HT1080 (cell line): Measurements from ENCODE around the gene AHDC1. TPM values are rescaled to one million over a fixed set of nuclear protein-coding genes. Genes with fewer than 3 reads are reported as not detected.
"Not testable (repeated sequence)": the region's sequence is repeated elsewhere in the genome, so short reads cannot be mapped to it uniquely, and the experiment has no call there.

Source experiments
- DNase-seq: peaks from one replicate; pipeline ENCODE4 v3.0.0-alpha.2; 2015; ENCODE audit warnings: low read depth
- polyA plus RNA-seq, 2 experiments: library from polyadenylated mRNA; depleted of rRNA; stranded (reverse); fragments of >200 nt; gene quantifications; 2 replicates each; pipeline ENCODE4 v1.2.3, GENCODE V29; 2015
- total RNA-seq: library from RNA; depleted of rRNA; stranded (reverse); fragments of >200 nt; shearing (Covaris generic); gene quantifications from 2 replicates; pipeline ENCODE4 v1.2.3, GENCODE V29; 2014; rRNA removed

The AHDC1 gene, protein sequence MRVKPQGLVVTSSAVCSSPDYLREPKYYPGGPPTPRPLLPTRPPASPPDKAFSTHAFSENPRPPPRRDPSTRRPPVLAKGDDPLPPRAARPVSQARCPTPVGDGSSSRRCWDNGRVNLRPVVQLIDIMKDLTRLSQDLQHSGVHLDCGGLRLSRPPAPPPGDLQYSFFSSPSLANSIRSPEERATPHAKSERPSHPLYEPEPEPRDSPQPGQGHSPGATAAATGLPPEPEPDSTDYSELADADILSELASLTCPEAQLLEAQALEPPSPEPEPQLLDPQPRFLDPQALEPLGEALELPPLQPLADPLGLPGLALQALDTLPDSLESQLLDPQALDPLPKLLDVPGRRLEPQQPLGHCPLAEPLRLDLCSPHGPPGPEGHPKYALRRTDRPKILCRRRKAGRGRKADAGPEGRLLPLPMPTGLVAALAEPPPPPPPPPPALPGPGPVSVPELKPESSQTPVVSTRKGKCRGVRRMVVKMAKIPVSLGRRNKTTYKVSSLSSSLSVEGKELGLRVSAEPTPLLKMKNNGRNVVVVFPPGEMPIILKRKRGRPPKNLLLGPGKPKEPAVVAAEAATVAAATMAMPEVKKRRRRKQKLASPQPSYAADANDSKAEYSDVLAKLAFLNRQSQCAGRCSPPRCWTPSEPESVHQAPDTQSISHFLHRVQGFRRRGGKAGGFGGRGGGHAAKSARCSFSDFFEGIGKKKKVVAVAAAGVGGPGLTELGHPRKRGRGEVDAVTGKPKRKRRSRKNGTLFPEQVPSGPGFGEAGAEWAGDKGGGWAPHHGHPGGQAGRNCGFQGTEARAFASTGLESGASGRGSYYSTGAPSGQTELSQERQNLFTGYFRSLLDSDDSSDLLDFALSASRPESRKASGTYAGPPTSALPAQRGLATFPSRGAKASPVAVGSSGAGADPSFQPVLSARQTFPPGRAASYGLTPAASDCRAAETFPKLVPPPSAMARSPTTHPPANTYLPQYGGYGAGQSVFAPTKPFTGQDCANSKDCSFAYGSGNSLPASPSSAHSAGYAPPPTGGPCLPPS (N-terminal part only)
- 9.4 and 10.3 TPM in 2 replicates for total RNA-seq
- polyA plus RNA-seq (2015; cell fraction: cytosol; rRNA removed) = 10.2 and 11.5 TPM in 2 replicates
- polyA plus RNA-seq (2015; cell fraction: nucleus; rRNA removed) = 17.6 and 24.6 TPM in 2 replicates

DNA sequence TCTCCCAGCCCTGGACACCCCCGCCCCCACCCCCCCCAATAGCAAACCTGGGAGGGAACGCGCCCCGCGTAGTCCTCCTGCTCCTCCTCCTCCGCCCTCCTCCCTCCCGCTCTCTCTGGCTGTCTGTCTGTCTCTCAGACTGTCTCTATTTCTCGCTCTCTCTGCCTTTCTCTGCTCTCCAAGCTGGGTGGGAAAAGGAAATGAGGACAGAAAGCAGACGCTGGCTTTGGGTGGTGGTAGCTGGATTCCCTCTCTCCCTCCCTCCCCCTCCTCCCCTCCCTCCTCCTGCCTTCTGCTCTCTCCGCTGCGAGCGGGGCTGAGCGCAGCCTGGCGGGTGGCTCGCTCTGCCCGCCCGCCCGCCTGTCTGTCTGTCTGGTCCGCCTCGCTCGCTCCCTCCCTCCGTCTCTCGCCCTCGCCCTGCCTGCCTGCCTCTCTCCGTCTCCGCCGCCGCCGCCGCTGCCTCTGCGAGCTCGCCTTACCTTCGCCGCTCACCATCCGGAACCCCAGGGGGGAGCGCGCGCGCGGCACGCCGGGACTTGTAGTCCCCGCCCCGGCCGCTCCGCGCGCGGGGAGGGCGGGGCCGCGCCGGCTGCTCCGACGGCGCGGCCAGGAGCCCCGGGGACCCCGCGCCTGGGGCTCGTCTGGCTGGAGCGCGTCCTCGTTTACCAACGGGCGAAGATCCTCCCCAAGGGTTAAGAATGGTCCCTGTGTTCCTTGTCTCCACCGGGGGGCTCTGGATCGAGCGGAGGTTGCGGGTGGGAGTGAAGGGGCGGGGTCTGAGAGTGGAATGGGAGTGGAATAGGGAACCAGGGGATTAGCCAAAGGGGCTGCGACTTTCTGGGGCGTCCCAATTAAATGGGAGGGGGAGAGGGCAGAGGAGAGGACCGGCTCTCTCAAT lies at the start of gene AHDC1:
TSS of gene AHDC1 (minus strand) at position 464 of the 898 bp plus-strand sequence. CDS start 52,029 bp downstream, outside the sequence.
- peak; percentile 79 for DNase-seq

- no peak for DNase-seq
Measured at GRCh38 chr1:27652111-27652864, 48.3 kb upstream of the AHDC1 start.

- peak; percentile 83 for DNase-seq
Measured at GRCh38 chr1:27650539-27651175, 46.7 kb upstream of the AHDC1 start.

GRCh38 chr1:27650171-27650538 lies 46.2 kb upstream of the AHDC1 start:
- DNase-seq = no peak

DNA sequence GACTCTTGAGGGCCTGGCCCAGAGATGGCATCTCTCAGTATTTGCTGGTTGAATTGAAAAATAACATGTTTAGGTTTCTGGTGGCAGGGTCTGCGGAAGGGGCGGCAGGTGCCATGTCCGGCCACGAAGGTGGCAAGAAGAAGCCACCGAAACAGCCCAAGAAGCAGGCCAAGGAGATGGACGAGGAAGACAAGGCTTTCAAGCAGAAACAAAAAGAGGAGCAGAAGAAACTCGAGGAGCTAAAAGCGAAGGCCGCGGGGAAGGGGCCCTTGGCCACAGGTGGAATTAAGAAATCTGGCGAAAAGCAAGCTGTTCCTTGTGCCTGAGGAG lies 45.3 kb upstream of the AHDC1 start:
- no peak for DNase-seq

DNA sequence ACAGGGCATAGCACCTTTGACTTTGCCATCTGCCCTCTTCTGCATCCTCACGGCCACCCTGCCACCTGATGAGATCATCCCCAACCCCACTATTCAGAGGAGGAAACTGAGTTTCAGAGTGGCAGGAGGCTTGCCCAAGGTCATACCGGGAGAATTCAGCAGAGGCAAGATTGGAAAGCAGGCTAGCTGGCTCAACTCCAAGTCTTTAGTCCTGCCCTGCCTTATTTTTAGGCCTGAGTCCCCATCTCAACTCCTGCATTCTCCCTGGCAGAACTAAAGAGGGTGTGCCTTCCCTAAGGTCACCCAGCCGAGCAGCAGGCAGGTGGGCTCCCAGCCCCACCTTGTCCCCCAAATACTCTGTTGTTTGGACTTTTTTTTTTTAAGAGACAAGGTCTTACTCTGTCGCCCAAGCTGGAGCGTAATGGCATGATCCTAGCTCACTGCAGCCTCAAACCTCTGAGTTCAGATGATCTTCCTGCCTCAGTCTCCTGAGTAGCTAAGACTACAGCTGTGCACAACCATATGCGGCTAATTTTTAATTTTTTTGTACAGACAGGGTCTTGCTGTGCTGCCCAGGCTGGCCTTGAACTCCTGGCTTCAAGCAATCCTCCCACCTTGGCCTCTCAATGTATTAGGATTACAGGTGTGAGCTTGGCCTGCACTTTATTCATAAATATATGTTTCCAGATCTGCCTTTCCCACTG lies 44.8 kb upstream of the AHDC1 start:
- DNase-seq = no peak

GRCh38 chr1:27647328-27647727 lies 43.4 kb upstream of the AHDC1 start:
- no peak for DNase-seq

DNA sequence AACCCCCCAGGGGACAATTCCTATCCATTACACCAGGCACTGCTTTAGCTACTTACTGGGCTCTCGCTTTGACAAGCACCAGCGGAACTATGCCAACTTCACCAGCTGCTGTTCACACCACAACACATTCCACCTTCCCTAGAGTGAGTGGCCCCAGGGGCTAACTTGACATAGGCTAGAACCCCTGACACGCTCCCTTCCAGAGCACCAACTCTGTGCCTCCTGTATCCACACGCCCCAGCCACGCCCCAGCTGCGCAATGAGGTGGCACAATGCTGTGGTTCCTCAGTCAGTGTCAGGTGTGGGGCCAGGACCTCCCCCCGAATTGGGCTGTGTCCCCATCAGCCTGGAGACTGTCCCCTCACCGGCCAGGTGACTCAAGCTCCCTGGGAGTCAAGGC lies 42.7 kb upstream of the AHDC1 start:
- no peak for DNase-seq

GRCh38 chr1:27645071-27645415 lies 41.1 kb upstream of the AHDC1 start:
- DNase-seq = no peak

DNA sequence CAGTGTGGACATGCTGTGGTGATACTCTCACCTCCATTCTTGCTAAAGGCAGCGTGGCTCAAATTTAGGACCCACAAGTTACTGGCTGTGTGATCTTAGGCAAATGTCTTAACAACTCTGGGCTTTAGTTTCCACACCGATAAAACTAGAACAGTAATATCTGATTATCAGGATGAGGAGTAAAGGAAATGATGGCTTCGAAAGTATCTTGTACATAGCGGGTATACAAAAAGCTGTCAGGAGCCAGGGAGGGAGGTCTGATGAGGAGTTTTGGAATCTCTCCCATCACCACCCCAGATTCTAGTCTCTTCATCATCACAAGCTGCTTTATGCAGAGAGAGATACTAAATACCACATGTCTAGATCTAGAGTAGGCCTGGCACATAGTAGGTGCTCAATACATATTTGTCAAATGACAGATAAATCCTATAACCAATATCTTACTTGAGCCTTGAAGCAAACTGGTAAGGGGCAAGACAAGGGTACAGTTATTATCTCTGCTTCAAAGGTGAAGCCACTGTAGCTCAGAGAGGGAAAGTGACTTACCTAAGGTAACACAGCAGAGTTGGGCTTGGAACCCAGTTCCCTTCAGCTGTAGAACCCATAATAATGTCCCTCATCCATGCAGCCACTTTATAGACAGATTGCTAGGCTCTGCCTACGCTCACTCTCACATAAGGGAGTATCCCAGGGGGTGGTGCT lies 40.6 kb upstream of the AHDC1 start:
- DNase-seq = no peak

- no peak for DNase-seq
Measured at GRCh38 chr1:27643600-27644368, 39.8 kb upstream of the AHDC1 start.

- DNase-seq = not testable (repeated sequence)
Measured at GRCh38 chr1:27640514-27640913, 36.6 kb upstream of the AHDC1 start.

DNA sequence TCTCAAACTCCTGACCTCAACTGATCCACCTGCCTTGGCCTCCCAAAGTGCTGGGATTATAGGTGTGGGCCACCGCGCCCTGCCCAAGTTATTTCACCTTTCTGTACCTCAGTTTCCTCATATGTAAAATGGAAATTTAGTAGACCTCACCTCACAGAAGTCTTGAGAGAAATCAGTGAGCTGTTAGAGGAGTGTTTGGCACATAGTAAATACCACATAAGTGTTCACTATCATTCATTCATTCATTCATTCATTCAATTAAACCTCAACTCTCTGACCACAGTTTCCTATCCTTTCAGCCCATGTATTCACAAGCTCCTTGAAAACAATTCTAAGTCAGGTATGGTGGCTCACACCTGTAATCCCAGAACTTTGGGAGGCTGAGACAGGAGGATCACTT lies 34.9 kb upstream of the AHDC1 start:
- DNase-seq = no peak

DNA sequence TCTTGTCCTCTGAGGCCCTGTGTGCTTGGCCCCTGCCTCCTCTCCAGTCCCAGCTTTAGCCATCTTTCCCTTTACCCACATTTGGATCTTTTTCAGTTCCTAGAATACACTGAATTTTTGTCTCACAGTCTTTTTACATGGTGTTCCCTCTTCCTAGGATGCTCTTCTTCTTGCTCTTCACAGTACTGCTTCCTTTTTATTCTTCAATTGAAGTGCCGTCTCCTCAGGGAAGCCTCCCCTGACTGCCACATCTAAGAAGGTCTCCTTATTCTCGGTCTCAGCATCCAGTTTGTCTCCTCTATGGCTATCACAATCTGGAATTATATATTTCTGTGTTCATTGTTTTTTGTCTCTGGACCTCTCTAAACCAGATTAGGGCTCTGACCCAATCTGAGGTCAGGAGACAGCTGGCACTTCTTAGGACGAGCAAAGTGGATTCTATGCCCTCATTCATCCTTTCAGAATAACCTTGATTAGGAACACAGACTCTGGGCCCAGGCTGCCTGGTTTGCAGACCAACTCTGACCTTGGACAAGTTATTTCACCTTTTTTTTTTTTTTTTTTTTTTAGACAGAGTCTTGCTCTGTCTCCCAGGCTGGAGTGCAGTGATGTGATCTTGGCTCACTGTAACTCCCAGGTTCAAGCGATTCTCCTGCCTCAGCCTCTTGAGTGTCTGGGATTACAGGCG lies 34.2 kb upstream of the AHDC1 start:
- DNase-seq = no peak

- no peak for DNase-seq
Measured at GRCh38 chr1:27635396-27636142, 31.6 kb upstream of the AHDC1 start.

GRCh38 chr1:27634985-27635367 lies 31.0 kb upstream of the AHDC1 start, which contains the start of gene FGR:
FGR (minus strand) TSS chr1:27635185; CDS start chr1:27623916, 11,269 bp downstream.
- no peak for DNase-seq
